Stimulated activated CD4-positive, alpha-beta T cell treated with anti-CD3 and anti-CD28 coated beads, Interleukin-1b, Interleukin-23, amount 100 ng/mL, for 1 hour (primary cell): ENCODE data around the gene NBPF1.
"Not testable (repeated sequence)": the region's sequence is repeated elsewhere in the genome, so short reads cannot be mapped to it uniquely, and the experiment has no call there.

Source experiments
- DNase-seq, 2 donors: peaks; one replicate each; pipeline ENCODE4 v3.0.0-alpha.2; 2020; ENCODE audit warnings: low read depth in 2 of 2

Gene NBPF1

DNA sequence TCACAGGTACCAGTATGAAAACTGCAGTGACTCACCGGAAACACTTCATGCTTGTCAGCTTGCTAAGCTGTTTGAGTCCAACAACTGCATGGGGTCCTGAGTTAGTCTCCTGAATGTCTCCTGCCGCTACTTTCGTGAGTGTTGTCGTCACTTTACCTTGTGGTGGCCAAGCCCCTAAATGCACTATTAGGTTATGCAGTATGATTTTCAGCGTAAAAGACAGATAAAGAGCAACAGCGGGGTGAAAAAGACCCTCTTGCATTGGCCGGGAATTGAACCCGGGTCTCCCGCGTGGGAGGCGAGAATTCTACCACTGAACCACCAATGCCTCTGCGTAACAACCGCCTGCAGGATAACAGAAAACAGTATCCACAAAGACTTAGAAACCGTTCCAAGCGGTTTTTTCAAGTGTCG is 67.7 kb downstream of the NBPF1 start:
- DNase-seq, result not testable (repeated sequence)

DNA sequence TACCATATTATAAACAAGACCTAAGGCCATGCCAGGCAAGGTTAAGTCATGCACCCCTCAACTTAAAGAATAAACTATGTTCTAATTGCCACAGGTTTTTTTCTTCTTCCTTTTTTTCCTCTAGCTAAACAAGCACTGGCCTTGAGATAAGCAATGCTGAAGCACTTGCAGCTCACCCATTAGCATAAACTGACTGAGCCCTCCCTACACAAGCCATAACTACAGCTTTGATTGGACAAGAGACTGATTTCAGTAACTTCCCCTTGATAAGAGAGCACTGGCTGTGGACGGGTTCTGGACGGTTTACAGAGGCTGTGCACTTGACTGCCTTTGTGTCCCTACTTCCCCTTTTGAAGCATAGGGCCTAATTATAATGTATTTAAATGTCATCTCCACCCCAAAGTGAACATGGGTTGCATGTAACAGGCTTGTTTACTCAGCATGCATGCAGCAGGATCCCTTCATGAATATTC is 72.9 kb downstream of the NBPF1 start:
- not testable (repeated sequence) for DNase-seq

DNA sequence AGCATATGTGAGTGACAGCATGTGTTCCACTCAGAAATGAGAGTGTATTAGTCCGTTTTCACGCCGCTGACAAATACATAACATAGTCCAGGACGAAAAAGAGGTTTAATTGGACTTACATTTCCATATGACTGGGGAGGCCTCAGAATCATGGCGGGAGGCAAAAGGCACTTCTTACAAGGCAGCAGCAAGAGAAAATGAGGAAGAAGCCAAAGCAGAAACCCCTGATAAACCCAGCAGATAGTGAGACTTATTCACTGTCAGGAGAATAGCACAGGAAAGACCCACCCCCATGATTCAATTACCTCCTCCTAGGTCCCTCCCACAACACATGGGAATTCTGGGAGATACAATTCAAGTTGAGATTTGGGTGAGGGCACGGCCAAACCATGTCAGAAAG is 75.8 kb downstream of the NBPF1 start:
- not testable (repeated sequence) for DNase-seq

DNA sequence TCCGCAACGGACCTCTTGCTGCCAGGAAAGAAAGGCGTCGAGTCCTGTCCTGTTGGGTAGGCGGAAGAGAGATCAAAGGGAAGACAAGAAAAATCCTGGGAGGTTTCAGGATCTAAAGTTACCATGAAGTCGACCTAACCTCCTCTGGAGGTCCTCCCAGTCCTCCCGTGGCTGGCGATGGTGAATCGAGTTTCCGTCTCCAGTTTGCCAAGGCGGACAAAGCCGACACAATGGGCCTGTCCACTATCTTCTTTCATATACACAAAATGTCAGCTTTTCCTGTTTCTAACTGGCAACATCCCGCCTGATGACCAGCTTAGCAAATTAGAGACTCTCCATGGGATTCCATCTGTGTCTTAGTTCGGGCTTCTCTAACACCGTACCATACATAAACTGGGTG is 76.6 kb downstream of the NBPF1 start:
- not testable (repeated sequence) for DNase-seq

DNA sequence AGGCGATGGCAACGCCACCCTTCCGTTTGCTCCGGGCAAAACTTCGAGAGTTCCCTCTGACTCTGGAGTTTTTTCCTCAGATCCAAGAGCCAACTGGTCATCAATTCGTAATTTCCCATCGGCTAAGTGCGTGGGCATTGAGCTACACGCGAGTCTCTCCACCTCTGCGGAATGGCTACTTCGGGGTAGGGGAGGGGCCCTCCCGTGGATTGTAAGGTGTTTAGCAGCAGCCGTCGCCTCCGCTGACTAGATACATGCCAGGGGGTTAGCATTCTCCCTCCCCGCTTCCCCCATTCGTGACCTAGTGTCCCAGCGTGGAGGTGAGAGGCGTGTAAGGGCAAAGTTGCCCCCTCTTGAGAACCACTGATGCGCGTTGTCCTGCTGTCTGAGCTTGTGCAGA is 77.5 kb downstream of the NBPF1 start:
- DNase-seq, result not testable (repeated sequence)

DNA sequence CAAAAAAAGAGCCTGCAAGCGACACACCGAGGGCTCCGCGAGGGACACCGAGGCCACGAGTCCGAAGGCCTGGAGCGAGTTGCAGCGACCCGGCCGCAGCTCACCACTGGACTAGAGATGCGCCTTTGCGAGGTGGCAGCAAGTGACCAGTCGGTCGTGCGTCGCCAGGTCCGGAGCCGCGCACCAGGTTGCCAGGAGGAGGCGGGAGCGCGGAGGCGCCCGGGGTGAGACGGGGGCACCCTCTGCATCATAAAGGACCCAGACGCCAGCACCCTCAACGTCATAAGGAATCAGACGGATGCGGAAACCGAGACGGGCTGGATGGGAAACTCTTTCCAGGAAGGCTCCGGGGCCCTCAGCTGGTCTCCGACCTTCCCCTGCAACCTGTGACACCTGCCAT is 77.9 kb downstream of the NBPF1 start:
- DNase-seq, result not testable (repeated sequence)

DNA sequence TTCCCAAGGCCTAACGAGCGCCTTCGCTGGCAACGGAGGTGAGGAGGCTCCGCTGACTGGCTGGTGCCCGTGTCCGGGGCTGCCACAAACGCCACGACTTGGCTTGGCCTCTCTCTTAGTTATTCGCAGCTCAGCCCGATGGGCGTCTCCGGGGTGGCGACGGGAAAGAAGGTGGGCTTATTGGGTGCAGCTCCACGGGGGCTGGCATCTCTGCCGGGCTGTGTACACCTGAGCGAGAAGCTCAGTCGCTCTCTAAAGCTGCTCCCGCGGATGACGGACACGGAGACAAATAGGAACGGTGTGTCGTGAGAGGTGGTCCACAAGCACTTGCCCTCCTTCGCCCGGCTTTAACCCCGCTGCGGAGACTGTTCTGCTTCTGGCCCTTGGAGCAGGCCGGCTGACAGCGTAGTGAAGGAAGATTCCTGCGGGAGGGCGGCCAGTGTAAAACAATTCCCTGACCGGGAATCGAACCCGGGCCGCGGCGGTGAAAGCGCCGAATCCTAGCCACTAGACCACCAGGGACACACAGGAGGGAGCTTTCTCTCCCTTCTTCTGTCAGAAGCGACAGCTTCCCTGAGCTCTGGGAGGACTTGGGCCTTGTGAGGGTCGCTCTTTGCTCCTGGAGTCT is 78.4 kb downstream of the NBPF1 start:
- not testable (repeated sequence) for DNase-seq

DNA sequence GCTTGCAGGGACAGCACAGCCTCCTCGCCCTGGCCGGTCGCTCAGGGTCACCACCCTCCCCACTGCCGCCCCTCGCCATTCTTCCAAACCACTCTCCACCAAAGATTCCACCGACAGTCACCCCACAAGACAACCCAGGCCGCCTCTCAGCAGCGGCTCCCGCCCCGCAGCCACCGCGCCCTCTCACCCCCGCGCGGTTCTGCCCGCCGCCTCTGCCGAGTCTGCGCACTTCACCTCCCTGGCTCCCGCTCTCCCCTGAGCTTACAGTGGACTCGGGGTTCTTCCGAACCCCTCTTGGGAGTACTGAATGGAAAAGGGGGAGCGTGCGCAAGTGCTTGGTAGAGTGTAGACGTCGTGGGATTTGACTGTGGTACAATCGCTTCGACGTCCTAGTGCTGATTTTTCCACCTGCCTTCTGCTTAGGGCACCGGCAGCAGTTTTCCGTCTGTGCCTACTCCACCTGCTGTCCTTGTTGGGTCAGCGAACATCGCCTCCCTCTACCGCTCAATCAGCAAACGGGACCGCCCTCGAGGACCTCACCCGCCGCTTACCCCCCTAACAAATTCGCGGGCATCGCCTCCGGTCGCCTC is 79.0 kb downstream of the NBPF1 start:
- DNase-seq, result not testable (repeated sequence)

DNA sequence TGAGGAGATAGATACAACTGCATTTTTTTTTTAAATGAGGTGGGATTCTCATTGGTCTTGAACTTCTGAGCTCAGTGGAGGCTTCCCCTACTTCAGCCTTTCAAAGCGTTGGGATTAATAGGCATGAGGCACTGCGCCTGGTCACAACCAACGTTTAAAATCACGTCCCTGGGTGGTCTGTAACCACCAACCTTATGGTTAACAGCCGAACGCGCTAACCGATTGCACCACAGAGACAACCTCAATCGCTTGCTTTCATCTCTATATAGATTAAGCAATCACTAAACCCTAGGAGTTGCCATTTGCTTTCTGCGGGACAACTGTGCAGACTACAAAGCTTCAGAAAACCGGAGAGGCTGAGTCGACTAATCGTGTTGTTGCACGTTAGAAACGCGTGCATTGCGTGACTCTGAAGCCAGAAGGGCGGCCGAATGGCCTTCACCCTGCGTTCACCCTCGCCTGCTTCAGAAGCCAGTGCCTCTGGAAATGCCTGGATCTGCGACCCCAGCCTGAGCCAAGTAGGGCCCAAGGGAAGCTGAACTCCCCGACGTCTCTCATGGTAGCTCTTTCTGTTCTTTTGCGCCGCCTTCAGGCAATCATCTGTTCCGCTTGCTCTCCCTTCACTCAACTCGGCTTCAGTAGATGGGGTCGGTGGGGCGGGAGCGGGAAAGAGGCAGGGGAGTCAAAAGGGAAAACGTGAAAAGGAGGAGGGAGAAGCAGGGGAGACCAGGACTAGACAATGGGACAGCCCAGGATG is 81.0 kb downstream of the NBPF1 start:
- not testable (repeated sequence) for DNase-seq

DNA sequence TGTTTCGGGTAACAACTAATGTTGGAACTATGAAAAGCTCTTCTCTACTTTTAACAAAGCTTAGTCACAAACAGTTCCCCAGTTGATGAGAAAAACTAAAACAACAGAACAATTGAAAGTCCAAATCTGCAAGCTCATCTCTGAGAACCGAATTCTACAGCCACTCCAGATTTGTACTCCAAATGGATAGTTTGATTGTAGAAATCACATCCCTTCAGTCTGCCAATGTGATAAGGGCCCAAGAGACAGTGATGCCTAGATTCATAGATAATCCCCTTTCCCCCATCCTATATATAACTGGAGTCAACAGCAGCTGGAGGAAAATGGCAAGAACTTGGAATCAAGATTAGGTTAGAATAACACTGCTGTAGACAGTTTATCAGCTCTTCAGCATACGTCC is 85.0 kb downstream of the NBPF1 start:
- DNase-seq, result not testable (repeated sequence)

DNA sequence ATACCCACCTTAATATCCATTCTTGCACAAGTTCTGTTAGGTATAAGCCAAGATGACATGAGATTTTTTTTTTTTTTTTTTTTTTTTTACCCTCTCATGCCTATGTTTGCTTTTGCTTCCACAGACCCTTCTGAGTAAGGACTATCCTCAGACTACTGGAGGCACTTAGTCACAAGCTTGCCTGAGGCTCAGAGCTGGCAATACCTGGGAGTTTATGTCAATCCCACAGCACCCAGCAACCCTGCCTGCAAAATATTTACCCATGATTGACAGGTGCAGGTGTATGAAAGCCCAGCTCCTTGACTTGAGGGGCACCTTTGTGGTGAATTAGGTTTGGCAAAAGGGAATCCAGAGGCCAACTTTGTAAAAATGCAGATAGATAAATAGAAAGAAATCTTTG is 87.6 kb downstream of the NBPF1 start:
- not testable (repeated sequence) for DNase-seq

DNA sequence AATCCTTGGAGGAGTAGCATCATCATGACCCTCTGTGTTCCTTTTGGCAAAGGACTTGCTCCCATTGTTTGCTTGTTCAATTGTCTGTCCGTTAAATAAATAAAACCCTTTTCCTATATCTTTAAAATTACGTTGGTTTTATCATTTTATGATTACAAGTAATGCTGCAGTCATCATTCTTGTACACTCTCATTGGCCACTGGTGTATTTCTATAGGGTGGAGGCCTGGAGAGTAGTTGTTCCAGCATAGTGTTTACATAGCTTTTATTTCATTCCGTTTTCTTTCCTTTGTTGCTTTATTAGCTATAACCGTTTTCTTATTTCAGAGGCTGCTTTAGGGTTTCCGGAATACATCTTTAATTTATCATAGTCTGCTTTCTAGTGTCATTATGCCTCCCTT is 91.7 kb downstream of the NBPF1 start:
- not testable (repeated sequence) for DNase-seq

DNA sequence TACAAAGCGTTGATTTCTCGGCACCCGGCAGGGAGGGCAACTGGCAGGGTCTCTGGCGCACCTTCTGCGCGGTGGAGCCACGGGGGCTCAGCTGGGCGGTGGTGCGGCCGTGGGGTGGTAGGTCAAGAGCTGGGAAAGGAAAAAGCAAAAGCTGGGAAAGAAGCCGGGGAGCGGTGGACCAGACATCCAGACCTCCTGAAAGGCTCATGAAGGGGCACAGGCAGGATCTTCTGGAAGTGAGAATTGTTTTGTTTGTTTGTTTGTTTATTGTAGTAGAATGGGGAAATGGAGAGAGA is 92.1 kb downstream of the NBPF1 start:
- DNase-seq, result no peak

DNA sequence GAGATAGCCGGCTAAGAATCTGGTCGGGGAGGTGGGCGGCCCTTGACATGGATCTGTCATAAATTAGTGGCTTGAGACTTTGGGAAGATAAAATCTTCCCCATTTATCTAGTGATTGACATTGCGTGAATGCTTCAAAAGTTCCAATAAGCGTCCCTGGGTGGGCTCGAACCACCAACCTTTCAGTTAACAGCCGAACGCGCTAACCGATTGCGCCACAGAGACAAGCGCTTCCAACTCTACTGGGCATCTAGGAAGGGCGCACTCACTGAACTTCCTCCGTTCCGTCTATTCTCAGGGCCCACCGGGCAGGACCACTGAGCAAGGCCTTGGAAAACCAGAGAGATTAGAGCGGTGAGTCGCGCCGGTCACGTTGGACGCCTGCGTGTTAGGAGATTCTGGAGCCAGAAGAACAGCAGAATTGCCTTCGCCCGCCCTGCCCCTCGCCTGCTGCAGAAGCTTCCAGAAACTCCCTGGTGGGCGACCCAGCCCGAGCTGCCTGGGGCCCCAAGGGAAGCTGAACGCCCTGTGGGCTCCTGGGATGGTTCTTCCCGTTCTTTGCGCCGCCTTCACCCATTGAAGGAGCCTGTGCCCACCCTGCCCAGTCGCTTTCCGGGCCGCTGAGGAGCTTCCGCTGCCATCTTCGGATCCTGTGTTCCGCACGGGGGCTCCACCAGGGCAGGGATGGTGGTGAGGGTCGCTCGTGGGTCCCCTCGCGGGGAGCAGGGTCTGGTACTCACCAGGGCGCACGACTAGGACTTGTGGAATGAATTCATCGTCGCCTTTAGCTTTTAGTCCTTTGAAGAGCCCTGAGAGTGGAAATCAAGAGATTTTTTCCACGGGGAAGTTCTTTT is 92.7 kb downstream of the NBPF1 start:
- not testable (repeated sequence) for DNase-seq

DNA sequence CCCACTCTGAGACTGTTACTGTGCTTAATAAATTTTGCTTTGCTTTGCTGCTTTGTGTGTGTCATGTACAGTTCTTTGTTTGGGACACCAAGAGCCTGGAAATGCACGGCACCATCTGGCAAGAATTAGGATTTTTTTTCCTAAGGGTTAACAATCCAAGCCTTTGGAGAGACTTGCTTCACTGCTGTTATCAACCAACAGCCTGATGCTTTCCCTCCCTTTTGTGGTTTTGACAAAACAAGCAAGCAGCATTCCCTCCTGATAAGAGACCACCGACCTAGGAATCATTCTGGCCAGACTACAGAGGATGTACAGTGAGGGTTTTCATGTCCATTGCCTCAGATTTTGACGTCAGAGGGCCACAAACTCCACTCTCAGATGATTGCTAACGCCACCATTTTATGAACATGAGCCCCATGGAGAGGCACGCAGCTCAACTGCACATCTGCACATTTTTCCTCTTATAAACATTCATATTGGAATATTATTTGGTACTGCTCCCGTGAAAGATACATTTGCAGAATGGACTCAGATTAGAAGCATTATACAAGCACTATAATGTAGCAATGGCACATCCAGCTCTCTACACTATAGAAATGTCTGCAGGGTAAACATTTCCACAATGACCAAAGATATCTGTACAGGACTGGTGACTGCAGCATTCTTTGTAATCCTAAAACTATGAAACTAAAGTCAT is 94.0 kb downstream of the NBPF1 start:
- DNase-seq, result not testable (repeated sequence)

DNA sequence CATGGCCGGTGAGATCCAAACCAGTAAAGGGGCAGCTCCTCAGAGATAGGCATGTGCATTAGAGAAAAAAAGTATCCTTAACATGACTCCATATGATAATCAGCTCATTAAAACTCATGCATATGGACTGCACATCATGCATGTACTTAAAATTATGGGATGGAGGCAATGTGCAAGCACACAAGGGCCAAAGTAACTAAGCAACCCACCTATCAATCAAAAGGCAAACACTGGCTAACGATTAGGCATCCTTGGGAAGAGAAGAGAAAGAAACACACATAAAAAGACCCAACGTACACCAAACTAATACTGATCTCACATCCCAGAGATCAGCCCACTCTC is 94.5 kb downstream of the NBPF1 start:
- DNase-seq, result not testable (repeated sequence)

DNA sequence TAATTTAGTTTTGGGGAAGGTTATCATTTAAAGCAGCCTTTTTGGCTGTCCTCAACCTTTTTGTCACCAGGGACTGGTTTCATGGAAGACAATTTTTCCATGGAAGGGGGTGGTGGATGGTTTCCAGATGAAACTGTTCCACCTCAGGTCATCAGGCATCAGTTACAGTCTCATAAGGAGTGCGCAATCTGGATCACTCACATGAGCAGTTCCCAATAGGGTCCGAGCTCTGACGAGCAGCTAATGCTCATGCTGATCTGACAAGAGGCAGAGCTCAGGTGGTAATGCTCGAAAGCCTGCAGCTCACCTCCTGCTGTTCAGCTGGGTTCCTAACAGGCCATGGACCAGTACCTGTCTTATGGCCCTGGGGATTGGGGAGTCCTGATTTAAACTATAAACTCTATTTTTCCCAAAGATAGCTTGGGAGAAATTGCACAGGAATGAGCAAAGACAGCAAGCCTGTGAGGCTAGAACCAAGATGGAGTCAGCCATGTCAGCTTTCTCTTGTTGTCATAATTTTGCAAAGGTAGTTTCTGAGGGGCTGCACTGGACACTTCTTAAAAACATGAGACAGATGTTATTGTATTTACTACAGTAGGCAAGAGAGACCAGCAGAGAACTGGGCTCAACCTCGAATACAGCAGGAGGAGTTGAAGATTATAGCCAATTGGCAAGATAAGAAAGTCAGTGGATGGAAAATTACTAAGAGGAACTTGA is 96.5 kb downstream of the NBPF1 start:
- DNase-seq, result not testable (repeated sequence)

DNA sequence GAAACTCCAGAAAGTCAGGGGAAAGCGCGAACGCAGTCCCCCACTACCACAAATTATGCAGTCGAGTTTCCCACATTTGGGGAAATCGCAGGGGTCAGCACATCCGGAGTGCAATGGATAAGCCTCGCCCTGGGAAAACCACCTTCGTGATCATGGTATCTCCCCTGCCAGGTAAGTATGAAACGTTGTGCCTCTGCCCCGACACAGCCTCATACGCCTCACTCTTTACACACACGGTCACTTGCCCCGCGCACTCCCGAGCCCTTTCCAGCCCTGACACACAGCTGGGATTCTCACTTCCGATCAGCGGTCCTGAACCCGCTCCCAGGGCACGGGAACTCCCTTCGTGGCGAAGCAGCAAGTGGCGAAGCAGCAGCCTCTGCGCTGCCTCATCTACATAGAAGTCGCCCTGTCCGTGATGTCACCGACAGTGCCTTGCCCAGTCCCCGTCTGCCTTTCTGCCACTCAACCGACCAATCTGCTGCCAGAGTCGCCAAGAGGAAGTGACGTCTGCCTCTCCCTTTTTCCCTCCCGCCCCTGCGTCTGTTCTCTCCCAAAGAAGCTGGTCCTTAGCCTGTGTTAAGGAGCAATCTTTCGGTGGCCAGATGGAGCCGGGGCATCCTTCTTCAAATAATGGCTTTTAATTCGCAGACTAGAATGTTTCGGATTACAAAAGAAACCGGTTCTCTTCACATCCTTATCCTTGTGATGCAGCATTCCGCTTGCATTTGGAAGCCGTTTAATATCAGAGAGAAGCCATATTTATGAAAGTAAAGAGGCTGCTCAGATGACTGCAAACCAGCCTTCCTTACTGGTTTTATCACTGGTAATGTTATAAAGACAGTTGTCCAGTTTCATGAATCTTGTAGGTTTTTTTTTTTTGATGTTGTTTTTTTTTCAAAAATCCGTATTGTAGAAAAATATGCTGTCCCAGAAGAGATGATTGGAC is 99.0 kb downstream of the NBPF1 start, which contains the start of gene RNU1-1:
Gene RNU1-1 (minus strand): TSS at position 179 of the 949 bp plus-strand sequence.
- peak; percentile 23 to 42 for DNase-seq

DNA sequence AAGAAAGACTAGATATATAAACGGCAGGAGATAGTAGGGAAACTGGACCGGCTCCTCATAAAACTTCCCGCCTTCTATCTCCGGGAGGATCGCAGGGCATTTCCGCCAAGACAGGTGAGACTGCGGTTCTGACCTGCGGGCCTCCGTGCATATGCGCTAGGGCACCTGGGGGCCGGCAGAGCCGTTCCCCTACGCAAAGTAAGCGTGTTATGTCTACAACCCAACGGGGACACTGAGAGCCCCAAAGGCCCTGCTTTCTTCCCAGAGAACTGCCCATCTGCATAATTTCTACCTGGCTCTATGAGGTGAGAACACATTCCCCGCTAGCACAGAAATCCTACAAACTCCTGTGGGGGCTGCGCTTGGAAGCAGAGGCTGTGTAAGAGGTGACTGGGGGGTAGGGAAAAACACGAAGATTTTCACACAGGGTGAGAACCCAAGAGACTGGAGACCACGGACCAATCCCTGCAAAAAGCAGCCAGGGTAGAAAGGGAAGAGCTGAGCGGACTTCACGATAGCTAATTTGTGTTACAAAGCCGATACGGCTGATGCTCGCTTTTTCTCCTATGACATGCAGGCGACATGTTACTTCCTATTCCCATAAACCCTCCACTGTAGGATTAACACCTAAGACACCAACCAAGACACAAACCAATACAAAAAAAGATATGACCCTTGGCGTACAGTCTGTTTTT is 99.8 kb downstream of the NBPF1 start:
- DNase-seq, result peak; percentile 23 to 34
